ENCODE measurements around the gene RAI2.
"Not testable (repeated sequence)": the region's sequence is repeated elsewhere in the genome, so short reads cannot be mapped to it uniquely, and the experiment has no call there.

The RAI2 gene

DNA sequence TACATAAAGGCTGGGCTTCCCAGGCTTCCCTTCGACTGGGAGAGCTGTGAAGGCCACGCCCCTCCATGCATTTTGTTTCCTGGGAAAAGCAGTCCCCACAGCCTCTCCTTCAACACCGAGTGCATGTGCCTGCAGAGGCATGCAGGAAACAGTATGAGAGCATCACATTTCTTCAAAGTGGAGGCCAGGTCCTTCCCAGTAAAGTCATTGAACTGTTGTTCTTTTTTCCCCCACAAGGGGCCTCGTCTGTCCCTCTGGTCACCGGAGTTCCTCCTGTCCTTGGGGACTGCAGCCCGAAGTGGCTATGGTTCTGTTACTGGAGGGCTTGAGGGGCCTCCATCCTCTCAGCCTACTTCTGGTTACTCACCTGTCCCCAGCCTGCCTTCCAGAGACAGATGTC lies 56.0 kb downstream of the RAI2 start:
- Histone ChIP-seq H3K36me3 (ENCODE audit: insufficient read depth, low read length) (no peaks in the 10 kb centered on the region), H3K4me2 (ENCODE audit: low read length) (no peak overlapping the region), H3K27me3 (ENCODE audit: control insufficient read depth, insufficient read depth, low read length) (peaks cover 4% of the 10 kb centered on the region), H3K9ac (ENCODE audit: low read depth, low read length) (no peak overlapping the region), H3K9me3 (replicated peaks; ENCODE audit: low read length) (no peaks in the 10 kb centered on the region), H3K4me1 (ENCODE audit: control insufficient read depth, insufficient read depth, low read length) (no peaks in the 10 kb centered on the region), H3K4me3 (ENCODE audit: low read length) (no peak overlapping the region)

- no peaks in the 10 kb centered on the region for H3K36me3 ChIP-seq (ENCODE audit: insufficient read depth, low read length)
- H3K4me3 ChIP-seq (ENCODE audit: low read length): no peak overlapping the region
- no peak overlapping the region for H3K9ac ChIP-seq (ENCODE audit: low read depth, low read length)
- H3K4me1 ChIP-seq (ENCODE audit: control insufficient read depth, insufficient read depth, low read length): no peaks in the 10 kb centered on the region
- no peaks in the 10 kb centered on the region for H3K27me3 ChIP-seq (ENCODE audit: control insufficient read depth, insufficient read depth, low read length)
- H3K9me3 ChIP-seq (replicated peaks; ENCODE audit: low read length): no peaks in the 10 kb centered on the region
- H3K4me2 ChIP-seq (ENCODE audit: low read length): no peak overlapping the region
Measured at GRCh38 chrX:17803449-17803848, 57.6 kb downstream of the RAI2 start.

DNA sequence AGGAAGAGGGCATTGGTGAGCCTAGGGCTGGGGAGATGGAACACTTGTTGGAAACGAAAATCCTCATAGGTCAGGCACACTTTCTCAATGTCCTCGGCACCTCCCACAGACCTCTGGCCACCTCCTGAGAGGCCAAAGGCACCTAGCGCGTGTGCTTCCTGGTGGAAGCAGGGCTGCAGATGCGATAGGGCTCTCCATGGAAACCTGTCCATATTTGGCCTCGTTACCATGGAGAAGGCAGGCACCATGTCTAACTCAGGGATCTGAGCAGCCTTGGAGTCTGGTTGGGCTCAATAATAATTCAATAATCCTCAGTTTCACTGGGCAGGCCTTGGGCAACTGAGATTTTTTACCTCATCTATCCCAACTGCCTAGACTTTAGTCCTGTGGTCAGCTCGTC lies 58.3 kb downstream of the RAI2 start:
- Histone ChIP-seq H3K4me1 (ENCODE audit: control insufficient read depth, insufficient read depth, low read length) (no peaks in the 10 kb centered on the region), H3K9me3 (replicated peaks; ENCODE audit: low read length) (no peaks in the 10 kb centered on the region), H3K36me3 (ENCODE audit: insufficient read depth, low read length) (no peaks in the 10 kb centered on the region), H3K4me2 (ENCODE audit: low read length) (no peak overlapping the region), H3K9ac (ENCODE audit: low read depth, low read length) (no peak overlapping the region), H3K27me3 (ENCODE audit: control insufficient read depth, insufficient read depth, low read length) (no peaks in the 10 kb centered on the region), H3K4me3 (ENCODE audit: low read length) (no peak overlapping the region)

- no peak overlapping the region for H3K9ac ChIP-seq (ENCODE audit: low read depth, low read length)
- no peaks in the 10 kb centered on the region for H3K4me1 ChIP-seq (ENCODE audit: control insufficient read depth, insufficient read depth, low read length)
- H3K36me3 ChIP-seq (ENCODE audit: insufficient read depth, low read length): no peaks in the 10 kb centered on the region
- H3K4me3 ChIP-seq (ENCODE audit: low read length): no peak overlapping the region
- H3K4me2 ChIP-seq (ENCODE audit: low read length): no peak overlapping the region
- H3K9me3 ChIP-seq (replicated peaks; ENCODE audit: low read length): no peaks in the 10 kb centered on the region
- H3K27me3 ChIP-seq (ENCODE audit: control insufficient read depth, insufficient read depth, low read length): no peaks in the 10 kb centered on the region
Measured at GRCh38 chrX:17801431-17801830, 59.7 kb downstream of the RAI2 start.

- Histone ChIP-seq H3K27me3 (ENCODE audit: control insufficient read depth, insufficient read depth, low read length) (no peaks in the 10 kb centered on the region), H3K4me2 (ENCODE audit: low read length) (no peak overlapping the region), H3K9ac (ENCODE audit: low read depth, low read length) (no peak overlapping the region), H3K9me3 (replicated peaks; ENCODE audit: low read length) (no peaks in the 10 kb centered on the region), H3K4me3 (ENCODE audit: low read length) (no peak overlapping the region), H3K4me1 (ENCODE audit: control insufficient read depth, insufficient read depth, low read length) (no peaks in the 10 kb centered on the region), H3K36me3 (ENCODE audit: insufficient read depth, low read length) (no peaks in the 10 kb centered on the region)
Measured at GRCh38 chrX:17798921-17799320, 62.2 kb downstream of the RAI2 start.

DNA sequence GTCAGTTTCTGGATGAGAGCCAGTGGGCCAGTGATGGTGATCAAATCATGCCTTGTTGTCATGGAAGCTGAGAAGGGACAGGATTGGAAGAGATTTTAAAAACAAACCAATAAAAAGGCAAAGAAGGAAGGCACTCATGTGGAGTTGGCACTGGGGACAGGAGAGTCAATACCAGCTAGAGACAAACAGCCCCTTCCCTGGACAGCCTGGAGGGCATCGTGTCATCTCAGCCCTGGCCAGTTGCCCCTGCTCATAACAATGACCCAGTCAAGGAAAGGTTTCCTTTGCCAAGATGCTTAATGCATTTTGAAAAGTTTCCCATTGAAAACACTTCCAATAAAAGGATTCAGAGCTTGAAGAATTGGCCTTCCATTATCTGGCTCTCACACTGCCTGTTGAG lies 68.3 kb downstream of the RAI2 start:
- H3K4me2 ChIP-seq (ENCODE audit: low read length): no peak overlapping the region
- H3K36me3 ChIP-seq (ENCODE audit: insufficient read depth, low read length): no peaks in the 10 kb centered on the region
- no peak overlapping the region for H3K4me3 ChIP-seq (ENCODE audit: low read length)
- no peaks in the 10 kb centered on the region for H3K9me3 ChIP-seq (replicated peaks; ENCODE audit: low read length)
- H3K9ac ChIP-seq (ENCODE audit: low read depth, low read length): no peak overlapping the region
- H3K27me3 ChIP-seq (ENCODE audit: control insufficient read depth, insufficient read depth, low read length): peaks cover 5% of the 10 kb centered on the region
- H3K4me1 ChIP-seq (ENCODE audit: control insufficient read depth, insufficient read depth, low read length): no peaks in the 10 kb centered on the region

DNA sequence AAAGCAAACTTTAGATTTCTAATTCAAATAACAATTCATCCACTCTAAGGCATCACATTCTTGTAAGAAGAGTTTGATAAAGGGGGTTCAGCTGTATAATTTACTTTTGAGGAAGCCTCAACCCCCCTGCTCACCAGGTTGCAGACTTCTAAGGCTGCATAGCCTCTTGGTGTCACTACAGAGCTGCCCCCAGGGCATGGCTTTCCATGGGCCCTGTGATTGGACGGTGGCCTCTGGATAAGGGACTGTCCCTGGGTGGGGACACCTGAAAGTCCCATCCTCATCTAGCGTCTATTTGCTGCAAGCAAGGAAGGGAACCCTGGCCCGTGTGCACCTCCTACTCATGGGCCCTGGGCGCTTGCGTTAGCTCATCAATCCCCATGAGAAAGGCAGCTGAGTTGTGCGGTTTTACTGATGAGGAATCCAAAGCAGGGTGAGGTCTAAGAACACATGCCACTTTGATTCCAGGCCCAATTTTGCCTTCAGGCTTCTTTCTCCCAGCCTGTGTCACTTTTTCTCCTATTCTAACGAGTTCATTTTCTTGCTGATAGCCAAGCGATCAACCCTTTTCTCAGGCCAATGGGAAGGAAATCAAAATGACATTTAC lies 72.0 kb downstream of the RAI2 start:
- Histone ChIP-seq H3K36me3 (ENCODE audit: insufficient read depth, low read length) (no peaks in the 10 kb centered on the region), H3K9me3 (replicated peaks; ENCODE audit: low read length) (no peaks in the 10 kb centered on the region), H3K27me3 (ENCODE audit: control insufficient read depth, insufficient read depth, low read length) (peaks cover 5% of the 10 kb centered on the region), H3K4me1 (ENCODE audit: control insufficient read depth, insufficient read depth, low read length) (no peaks in the 10 kb centered on the region), H3K9ac (ENCODE audit: low read depth, low read length) (no peak overlapping the region), H3K4me3 (ENCODE audit: low read length) (no peak overlapping the region), H3K4me2 (ENCODE audit: low read length) (no peak overlapping the region)

- Histone ChIP-seq H3K9me3 (replicated peaks; ENCODE audit: low read length) (no peaks in the 10 kb centered on the region), H3K9ac (ENCODE audit: low read depth, low read length) (no peak overlapping the region), H3K4me2 (ENCODE audit: low read length) (no peak overlapping the region), H3K36me3 (ENCODE audit: insufficient read depth, low read length) (no peaks in the 10 kb centered on the region), H3K4me1 (ENCODE audit: control insufficient read depth, insufficient read depth, low read length) (no peaks in the 10 kb centered on the region), H3K4me3 (ENCODE audit: low read length) (no peak overlapping the region), H3K27me3 (ENCODE audit: control insufficient read depth, insufficient read depth, low read length) (peaks cover 5% of the 10 kb centered on the region)
Measured at GRCh38 chrX:17788439-17788838, 72.7 kb downstream of the RAI2 start.

DNA sequence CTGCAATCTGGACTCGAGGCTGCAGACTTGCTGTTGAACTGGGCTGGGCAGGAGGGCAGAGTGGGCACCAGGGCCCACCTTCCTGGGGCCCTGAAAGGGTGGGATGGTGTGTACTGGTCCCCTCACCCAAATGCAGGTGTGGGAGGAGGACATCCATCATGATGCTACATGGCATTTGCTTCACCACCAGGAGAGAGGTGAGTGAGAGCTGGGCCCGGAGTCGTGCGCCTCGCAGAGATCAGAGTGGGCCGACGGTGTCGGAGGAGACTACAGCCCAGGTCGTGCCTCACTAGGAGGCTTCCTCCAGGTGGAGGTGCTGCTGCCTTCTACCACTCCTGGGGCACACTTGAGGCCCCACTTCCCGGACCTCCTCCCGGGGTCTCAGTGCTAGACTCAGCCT lies 73.5 kb downstream of the RAI2 start:
- H3K9ac ChIP-seq (ENCODE audit: low read depth, low read length): no peak overlapping the region
- no peak overlapping the region for H3K4me3 ChIP-seq (ENCODE audit: low read length)
- no peaks in the 10 kb centered on the region for H3K36me3 ChIP-seq (ENCODE audit: insufficient read depth, low read length)
- no peaks in the 10 kb centered on the region for H3K9me3 ChIP-seq (replicated peaks; ENCODE audit: low read length)
- no peaks in the 10 kb centered on the region for H3K4me1 ChIP-seq (ENCODE audit: control insufficient read depth, insufficient read depth, low read length)
- no peak overlapping the region for H3K4me2 ChIP-seq (ENCODE audit: low read length)
- H3K27me3 ChIP-seq (ENCODE audit: control insufficient read depth, insufficient read depth, low read length): peaks cover 5% of the 10 kb centered on the region

GRCh38 chrX:17786554-17787347 lies 74.3 kb downstream of the RAI2 start:
- not testable (repeated sequence) for H3K4me3 ChIP-seq (ENCODE audit: low read length); H3K4me1 ChIP-seq (ENCODE audit: control insufficient read depth, insufficient read depth, low read length); H3K4me2 ChIP-seq (ENCODE audit: low read length); H3K36me3 ChIP-seq (ENCODE audit: insufficient read depth, low read length); H3K9me3 ChIP-seq (replicated peaks; ENCODE audit: low read length); H3K27me3 ChIP-seq (ENCODE audit: control insufficient read depth, insufficient read depth, low read length); H3K9ac ChIP-seq (ENCODE audit: low read depth, low read length)

- no peaks in the 10 kb centered on the region for H3K9me3 ChIP-seq (replicated peaks; ENCODE audit: low read length)
Measured at GRCh38 chrX:17779434-17779833, 81.7 kb downstream of the RAI2 start.

GRCh38 chrX:17778997-17779396 lies 82.1 kb downstream of the RAI2 start:
- Histone ChIP-seq H3K4me1 (ENCODE audit: control insufficient read depth, insufficient read depth, low read length) (no peaks in the 10 kb centered on the region), H3K9ac (ENCODE audit: low read depth, low read length) (no peak overlapping the region)

More at GRCh38 chrX:17779434-17779833, 81.7 kb downstream of the RAI2 start:
- H3K4me1 ChIP-seq (ENCODE audit: control insufficient read depth, insufficient read depth, low read length): no peaks in the 10 kb centered on the region
- H3K9ac ChIP-seq (ENCODE audit: low read depth, low read length): no peak overlapping the region
- no peak overlapping the region for H3K4me3 ChIP-seq (ENCODE audit: low read length)
- H3K27me3 ChIP-seq (ENCODE audit: control insufficient read depth, insufficient read depth, low read length): peaks cover 7% of the 10 kb centered on the region
- no peaks in the 10 kb centered on the region for H3K36me3 ChIP-seq (ENCODE audit: insufficient read depth, low read length)
- H3K4me2 ChIP-seq (ENCODE audit: low read length): no peak overlapping the region

More at GRCh38 chrX:17778997-17779396, 82.1 kb downstream of the RAI2 start:
- Histone ChIP-seq H3K9me3 (replicated peaks; ENCODE audit: low read length) (no peaks in the 10 kb centered on the region), H3K27me3 (ENCODE audit: control insufficient read depth, insufficient read depth, low read length) (peaks cover 7% of the 10 kb centered on the region), H3K4me3 (ENCODE audit: low read length) (no peak overlapping the region), H3K36me3 (ENCODE audit: insufficient read depth, low read length) (no peaks in the 10 kb centered on the region), H3K4me2 (ENCODE audit: low read length) (no peak overlapping the region)

Measured in skeletal muscle satellite cell (primary cell).